T-helper 22 cell (primary cell): ENCODE data around the gene SPATA17.
"Not testable (repeated sequence)": the region's sequence is repeated elsewhere in the genome, so short reads cannot be mapped to it uniquely, and the experiment has no call there.

Experiments used
- DNase-seq: peaks from one replicate; pipeline ENCODE4 v3.0.0-alpha.2; 2020; ENCODE audit warnings: low read depth

Gene SPATA17

GRCh38 chr1:217674028-217674729 is 43.0 kb downstream of the SPATA17 start:
- DNase-seq, result no peak

- DNase-seq, result no peak
Measured at GRCh38 chr1:217681806-217682205, 50.7 kb downstream of the SPATA17 start.

GRCh38 chr1:217687511-217687910 is 56.4 kb downstream of the SPATA17 start:
- no peak for DNase-seq

- not testable (repeated sequence) for DNase-seq
Measured at GRCh38 chr1:217696140-217696539, 65.0 kb downstream of the SPATA17 start.

GRCh38 chr1:217703326-217703725 is 72.2 kb downstream of the SPATA17 start:
- DNase-seq, result no peak

GRCh38 chr1:217712925-217713597 is 81.9 kb downstream of the SPATA17 start:
- DNase-seq, result no peak

GRCh38 chr1:217715681-217716080 is 84.5 kb downstream of the SPATA17 start:
- DNase-seq, result no peak

GRCh38 chr1:217717959-217718358 is 86.8 kb downstream of the SPATA17 start:
- no peak for DNase-seq

GRCh38 chr1:217718873-217719272 is 87.7 kb downstream of the SPATA17 start:
- no peak for DNase-seq

- no peak for DNase-seq
Measured at GRCh38 chr1:217721692-217722091, 90.5 kb downstream of the SPATA17 start.

GRCh38 chr1:217734973-217735372 is 103.8 kb downstream of the SPATA17 start:
- DNase-seq, result no peak

- no peak for DNase-seq
Measured at GRCh38 chr1:217747156-217747769, 116.1 kb downstream of the SPATA17 start.

GRCh38 chr1:217769768-217770167 is 138.6 kb downstream of the SPATA17 start:
- no peak for DNase-seq

GRCh38 chr1:217770918-217771317 is 139.8 kb downstream of the SPATA17 start:
- DNase-seq, result no peak

- no peak for DNase-seq
Measured at GRCh38 chr1:217776693-217777092, 145.5 kb downstream of the SPATA17 start.

GRCh38 chr1:217781056-217781455 is 149.9 kb downstream of the SPATA17 start:
- DNase-seq, result no peak

- DNase-seq, result no peak
Measured at GRCh38 chr1:217791091-217791490, 159.9 kb downstream of the SPATA17 start.

GRCh38 chr1:217805792-217806191 is 174.6 kb downstream of the SPATA17 start:
- no peak for DNase-seq

GRCh38 chr1:217812175-217812574 is 181.0 kb downstream of the SPATA17 start:
- DNase-seq, result no peak

GRCh38 chr1:217813031-217813430 is 181.9 kb downstream of the SPATA17 start:
- DNase-seq, result no peak

- no peak for DNase-seq
Measured at GRCh38 chr1:217837691-217838090, 206.5 kb downstream of the SPATA17 start.

- no peak for DNase-seq
Measured at GRCh38 chr1:217839161-217839560, 208.0 kb downstream of the SPATA17 start.

GRCh38 chr1:217846733-217847132 is 215.6 kb downstream of the SPATA17 start:
- DNase-seq, result no peak
